ENCODE data around the gene PTPRN2.

The PTPRN2 gene

DNA sequence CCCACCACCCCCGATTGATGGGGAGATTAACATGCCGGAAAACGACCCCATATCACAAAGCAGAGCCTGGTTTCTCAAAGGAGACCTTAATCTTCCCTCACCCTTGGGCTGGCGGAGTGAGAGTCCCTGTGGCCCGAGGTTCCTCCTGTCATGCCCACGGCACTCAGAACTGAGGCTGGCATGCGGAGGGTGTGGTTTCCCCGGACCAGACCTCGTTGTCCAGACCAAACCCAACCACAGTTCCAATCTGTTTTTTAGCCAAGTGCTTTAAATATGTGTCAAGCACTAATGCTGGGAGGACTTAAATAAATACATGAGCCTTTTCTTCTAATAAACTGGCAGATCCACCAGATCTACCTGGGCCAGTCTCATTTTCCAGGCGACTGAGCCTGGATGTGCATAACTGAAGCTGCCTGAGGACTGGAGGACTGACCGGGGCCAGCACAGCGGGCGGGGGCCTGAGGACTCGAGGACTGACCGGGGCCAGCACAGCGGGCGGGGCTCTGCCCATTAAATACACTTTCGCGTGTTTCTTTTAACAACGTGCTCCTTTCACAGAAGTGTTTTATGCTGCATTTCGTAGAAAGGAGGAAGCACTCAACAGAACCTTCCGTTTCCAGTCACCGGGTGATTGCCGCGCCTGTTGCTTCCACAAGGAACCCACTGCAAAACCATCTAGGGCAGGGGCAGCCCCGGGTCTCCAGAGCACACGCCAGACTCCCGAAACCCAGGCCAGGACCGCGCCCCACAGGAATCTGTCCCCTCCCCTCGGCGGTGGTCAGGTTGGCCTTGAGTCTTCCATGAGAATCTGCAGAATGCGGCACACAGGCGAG, 334.6 kb downstream of the PTPRN2 start:
- H3K36me3 ChIP-seq (ENCODE audit: control insufficient read depth, insufficient read depth, low read length): no peaks in the 10 kb centered on the region
- no peaks in the 10 kb centered on the region for H3K4me1 ChIP-seq (ENCODE audit: control insufficient read depth, insufficient read depth, low read length)
- H3K27me3 ChIP-seq (ENCODE audit: control insufficient read depth, insufficient read depth, low read length): no peaks in the 10 kb centered on the region
- no peak overlapping the region for H3K4me3 ChIP-seq (ENCODE audit: low read length)
- no peak overlapping the region for H3K9ac ChIP-seq (ENCODE audit: low read length)
- no peak overlapping the region for H3K27ac ChIP-seq (ENCODE audit: low read depth, low read length)

DNA sequence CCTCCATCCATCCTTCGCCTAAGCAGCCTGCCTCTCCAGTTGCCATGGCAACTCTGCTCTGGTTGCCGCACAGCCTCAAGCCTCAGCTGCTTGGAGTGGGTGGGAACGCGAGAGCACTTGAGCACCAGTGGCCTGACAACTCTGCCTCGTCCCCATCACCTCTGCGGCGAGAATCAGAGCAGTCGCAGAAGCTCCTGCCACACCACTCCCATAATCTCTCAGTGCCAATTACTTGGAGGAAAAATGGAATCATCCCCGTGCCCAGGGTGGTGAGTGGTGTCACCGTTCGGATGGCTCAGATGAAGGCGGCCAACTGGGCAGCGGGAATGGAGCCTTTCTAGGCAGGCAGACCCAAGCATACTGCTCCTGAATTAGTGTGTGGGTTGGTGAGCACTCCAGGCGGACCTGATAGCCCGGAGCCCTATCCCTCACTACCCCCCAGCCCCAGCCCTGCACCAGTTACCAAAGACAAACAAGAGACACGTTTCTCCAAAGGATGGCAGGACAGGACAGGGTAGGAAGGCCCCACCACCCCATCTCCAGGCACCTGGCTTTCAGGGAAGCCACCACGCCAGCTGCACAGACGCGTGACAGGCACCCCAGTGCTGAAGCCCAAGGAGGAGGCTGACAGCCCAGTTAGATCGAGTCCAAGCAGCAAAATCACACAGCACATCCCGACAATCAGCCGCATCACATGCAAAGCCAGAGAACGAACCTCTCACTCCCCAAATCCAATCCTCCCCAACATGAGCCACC, 335.4 kb downstream of the PTPRN2 start:
- Histone ChIP-seq H3K9ac (ENCODE audit: low read length) (no peak overlapping the region), H3K27me3 (ENCODE audit: control insufficient read depth, insufficient read depth, low read length) (no peaks in the 10 kb centered on the region), H3K36me3 (ENCODE audit: control insufficient read depth, insufficient read depth, low read length) (no peaks in the 10 kb centered on the region), H3K27ac (ENCODE audit: low read depth, low read length) (no peak overlapping the region), H3K4me3 (ENCODE audit: low read length) (no peak overlapping the region), H3K4me1 (ENCODE audit: control insufficient read depth, insufficient read depth, low read length) (no peaks in the 10 kb centered on the region)

DNA sequence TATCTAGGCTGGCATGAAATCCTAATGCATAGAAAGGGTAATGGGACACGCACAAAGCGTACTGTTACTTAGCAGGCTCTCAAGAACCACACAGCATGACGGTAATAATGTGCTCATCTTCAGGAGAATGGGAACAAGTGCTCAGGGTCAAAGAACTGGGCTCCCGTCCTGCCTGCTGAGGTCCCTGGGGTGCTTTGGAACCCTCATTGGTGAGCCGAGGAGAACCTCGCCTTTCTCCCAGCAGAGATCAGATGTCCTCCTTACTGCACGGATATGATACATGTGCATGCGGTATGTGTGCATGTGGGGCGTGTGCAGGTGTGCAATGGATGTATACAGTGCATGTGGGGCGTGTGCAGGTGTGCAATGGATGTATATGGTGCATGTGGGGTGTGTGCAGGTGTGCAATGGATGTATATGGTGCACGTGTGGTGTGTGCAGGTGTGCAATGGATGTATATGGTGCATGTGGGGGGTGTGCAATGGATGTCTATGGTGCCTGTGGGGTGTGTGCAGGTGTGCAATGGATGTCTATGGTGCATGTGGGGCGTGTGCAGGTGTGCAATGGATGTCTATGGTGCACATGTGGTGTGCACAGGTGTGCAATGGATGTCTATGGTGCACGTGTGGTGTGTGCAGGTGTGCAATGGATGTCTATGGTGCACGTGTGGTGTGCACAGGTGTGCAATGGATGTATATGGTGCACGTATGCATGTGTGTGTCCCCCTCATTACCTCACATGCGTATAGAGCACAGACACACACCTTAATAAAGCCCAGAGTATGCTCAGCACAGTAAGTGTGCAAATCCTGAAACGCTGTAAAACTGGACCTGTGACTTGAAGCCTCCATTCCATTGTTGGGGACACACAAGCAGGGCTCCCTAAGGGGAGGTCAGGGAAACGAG, 336.3 kb downstream of the PTPRN2 start:
- Histone ChIP-seq H3K9ac (ENCODE audit: low read length) (no peak overlapping the region), H3K27ac (ENCODE audit: low read depth, low read length) (no peak overlapping the region)

DNA sequence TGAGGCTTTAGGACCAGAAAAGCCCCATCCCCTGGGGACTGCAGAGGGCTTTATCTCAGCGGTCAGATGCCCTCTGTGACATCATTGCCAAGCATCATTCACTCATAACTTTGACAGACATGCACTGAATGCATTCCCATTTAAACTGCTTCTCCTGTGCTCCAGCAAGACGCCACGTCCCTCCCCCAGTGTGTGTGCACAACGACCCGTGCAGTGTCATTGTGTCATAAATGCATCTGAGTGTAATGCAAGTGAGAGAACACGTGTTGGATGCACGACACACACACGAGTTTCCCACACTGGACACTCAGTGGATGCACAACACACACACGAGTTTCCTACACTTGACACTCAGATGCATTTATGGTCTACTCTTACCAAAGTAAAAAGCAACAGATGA, 337.9 kb downstream of the PTPRN2 start:
- H3K36me3 ChIP-seq (ENCODE audit: control insufficient read depth, insufficient read depth, low read length): no peaks in the 10 kb centered on the region
- no peak overlapping the region for H3K4me3 ChIP-seq (ENCODE audit: low read length)
- H3K27me3 ChIP-seq (ENCODE audit: control insufficient read depth, insufficient read depth, low read length): no peaks in the 10 kb centered on the region
- H3K4me1 ChIP-seq (ENCODE audit: control insufficient read depth, insufficient read depth, low read length): no peaks in the 10 kb centered on the region
- no peak overlapping the region for H3K9ac ChIP-seq (ENCODE audit: low read length)
- H3K27ac ChIP-seq (ENCODE audit: low read depth, low read length): no peak overlapping the region

More for the DNA sequence above, 336.3 kb downstream of the PTPRN2 start:
- Histone ChIP-seq H3K4me1 (ENCODE audit: control insufficient read depth, insufficient read depth, low read length) (no peaks in the 10 kb centered on the region), H3K27me3 (ENCODE audit: control insufficient read depth, insufficient read depth, low read length) (no peaks in the 10 kb centered on the region), H3K36me3 (ENCODE audit: control insufficient read depth, insufficient read depth, low read length) (no peaks in the 10 kb centered on the region), H3K4me3 (ENCODE audit: low read length) (no peak overlapping the region)

DNA sequence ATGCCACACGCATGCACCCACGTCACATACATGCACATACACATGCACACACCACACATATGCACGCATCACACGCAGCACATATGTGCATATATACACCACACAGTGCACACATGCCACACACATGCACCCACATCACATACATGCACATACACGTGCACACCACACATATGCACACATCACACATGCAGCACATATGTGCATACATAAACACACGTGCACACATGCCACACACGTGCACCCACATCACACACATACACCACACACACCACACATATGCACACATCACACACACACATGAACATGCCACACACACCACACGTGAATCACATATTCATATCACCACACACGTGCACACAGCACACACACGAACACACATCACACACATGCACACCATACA, 338.8 kb downstream of the PTPRN2 start:
- Histone ChIP-seq H3K27me3 (ENCODE audit: control insufficient read depth, insufficient read depth, low read length) (no peaks in the 10 kb centered on the region), H3K4me3 (ENCODE audit: low read length) (no peak overlapping the region), H3K27ac (ENCODE audit: low read depth, low read length) (no peak overlapping the region), H3K9ac (ENCODE audit: low read length) (no peak overlapping the region), H3K4me1 (ENCODE audit: control insufficient read depth, insufficient read depth, low read length) (no peaks in the 10 kb centered on the region), H3K36me3 (ENCODE audit: control insufficient read depth, insufficient read depth, low read length) (no peaks in the 10 kb centered on the region)

DNA sequence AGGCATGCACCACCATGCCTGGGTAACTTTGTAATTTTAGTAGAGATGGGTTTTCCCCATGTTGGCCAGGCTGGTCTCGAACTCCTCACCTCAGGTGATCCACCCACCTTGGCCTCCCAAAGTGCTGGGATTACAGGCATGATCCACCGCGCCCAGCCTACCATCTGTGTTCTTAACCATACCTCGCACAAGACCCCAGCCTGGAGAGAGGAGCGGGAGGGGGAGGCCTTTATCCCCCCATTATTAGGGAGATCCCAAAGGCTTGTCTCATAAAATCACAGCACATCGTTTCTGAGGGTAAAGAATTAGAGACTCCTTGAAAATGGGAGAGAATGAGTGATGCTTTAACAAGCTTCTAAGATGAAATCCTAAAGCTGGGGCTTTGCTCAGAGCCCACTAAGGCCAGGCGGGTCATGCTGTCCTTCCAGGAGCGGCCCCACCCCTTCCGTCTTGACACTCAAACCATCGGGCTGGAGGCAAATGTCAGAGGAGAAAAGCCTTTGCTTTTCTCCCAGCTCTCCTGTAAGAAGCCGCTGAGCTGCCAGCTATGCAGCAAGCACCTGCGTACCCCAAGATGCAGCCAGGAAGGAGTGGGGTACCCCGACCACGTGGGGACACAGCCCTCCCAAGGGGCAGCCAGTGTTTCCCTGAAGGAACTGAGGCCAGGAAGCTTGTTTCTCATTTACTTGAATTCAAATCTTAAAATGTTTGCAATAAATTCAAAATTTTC, 339.7 kb downstream of the PTPRN2 start:
- Histone ChIP-seq H3K27ac (ENCODE audit: low read depth, low read length) (no peak overlapping the region), H3K4me3 (ENCODE audit: low read length) (no peak overlapping the region), H3K27me3 (ENCODE audit: control insufficient read depth, insufficient read depth, low read length) (no peaks in the 10 kb centered on the region), H3K36me3 (ENCODE audit: control insufficient read depth, insufficient read depth, low read length) (no peaks in the 10 kb centered on the region), H3K9ac (ENCODE audit: low read length) (no peak overlapping the region), H3K4me1 (ENCODE audit: control insufficient read depth, insufficient read depth, low read length) (no peaks in the 10 kb centered on the region)

DNA sequence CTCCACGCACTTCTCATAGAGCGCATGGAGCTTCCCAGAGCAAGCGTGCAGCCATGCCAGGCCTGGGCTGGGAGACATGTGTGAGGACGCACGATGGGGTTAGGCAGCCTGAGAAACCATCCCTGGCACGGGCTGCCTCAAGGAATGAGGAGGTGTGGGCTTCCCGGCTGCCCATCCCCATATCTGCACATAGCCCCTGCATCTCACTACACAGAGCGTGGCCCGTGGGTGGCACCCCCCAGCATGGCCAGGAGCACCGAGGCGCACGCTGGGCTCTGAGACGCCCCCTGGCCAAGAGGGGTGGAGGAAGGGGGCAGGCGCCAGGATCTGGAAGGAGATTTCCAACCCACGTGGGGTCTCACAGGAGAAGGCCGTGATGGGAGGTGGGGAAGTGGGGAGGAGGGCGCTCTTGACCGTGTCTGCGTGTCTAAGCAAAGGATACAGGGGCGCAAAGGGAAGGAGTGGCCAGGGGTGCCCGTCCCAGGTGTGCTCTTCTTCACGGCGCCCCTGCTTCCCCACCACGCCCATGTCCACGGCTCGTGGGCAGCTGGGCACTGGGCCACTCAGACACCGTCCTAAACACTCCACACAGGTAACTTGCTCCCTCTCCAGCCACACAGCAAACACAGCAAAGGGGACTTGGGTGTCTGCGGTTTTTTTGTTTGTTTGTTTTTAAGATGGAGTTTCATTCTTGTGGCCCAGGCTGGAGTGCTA, 340.5 kb downstream of the PTPRN2 start:
- no peaks in the 10 kb centered on the region for H3K36me3 ChIP-seq (ENCODE audit: control insufficient read depth, insufficient read depth, low read length)

DNA sequence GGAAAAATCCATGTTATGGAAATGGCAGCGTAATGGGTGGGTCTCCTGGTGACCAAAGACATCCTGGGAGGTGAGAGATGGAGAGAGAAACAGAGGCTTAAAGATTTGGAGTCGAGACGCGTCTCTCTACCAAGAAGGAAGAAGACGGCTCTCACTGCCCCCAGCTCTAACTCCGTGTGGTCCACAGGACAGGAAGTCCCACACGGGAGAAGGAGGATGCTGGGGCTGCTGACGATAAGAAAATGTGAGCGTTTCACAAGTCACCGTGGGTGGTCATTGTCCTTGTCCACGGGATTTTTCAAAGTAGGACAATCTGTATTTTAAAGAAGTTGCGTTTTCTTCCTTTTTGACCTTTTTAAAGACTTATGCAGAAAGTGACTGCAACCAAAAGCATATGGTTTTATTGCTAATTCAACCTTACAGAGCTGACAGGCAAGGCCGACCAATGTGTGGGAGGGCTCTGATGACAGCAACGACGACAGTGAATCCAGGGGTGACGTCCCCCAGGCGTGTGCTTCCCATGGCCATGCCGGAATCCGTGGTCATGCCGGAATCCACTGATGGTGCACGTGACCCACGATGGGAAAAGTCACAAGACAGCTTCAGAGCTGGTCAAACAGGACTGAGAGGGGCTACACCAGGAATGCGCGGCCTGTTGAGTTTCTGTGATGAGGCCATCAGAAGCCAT, 341.2 kb downstream of the PTPRN2 start:
- H3K27ac ChIP-seq (ENCODE audit: low read depth, low read length): no peak overlapping the region
- no peak overlapping the region for H3K4me3 ChIP-seq (ENCODE audit: low read length)
- H3K36me3 ChIP-seq (ENCODE audit: control insufficient read depth, insufficient read depth, low read length): no peaks in the 10 kb centered on the region
- no peaks in the 10 kb centered on the region for H3K4me1 ChIP-seq (ENCODE audit: control insufficient read depth, insufficient read depth, low read length)
- no peaks in the 10 kb centered on the region for H3K27me3 ChIP-seq (ENCODE audit: control insufficient read depth, insufficient read depth, low read length)
- H3K9ac ChIP-seq (ENCODE audit: low read length): no peak overlapping the region

More for the DNA sequence above, 340.5 kb downstream of the PTPRN2 start:
- H3K9ac ChIP-seq (ENCODE audit: low read length): no peak overlapping the region
- no peaks in the 10 kb centered on the region for H3K27me3 ChIP-seq (ENCODE audit: control insufficient read depth, insufficient read depth, low read length)
- H3K27ac ChIP-seq (ENCODE audit: low read depth, low read length): no peak overlapping the region
- H3K4me1 ChIP-seq (ENCODE audit: control insufficient read depth, insufficient read depth, low read length): no peaks in the 10 kb centered on the region
- H3K4me3 ChIP-seq (ENCODE audit: low read length): no peak overlapping the region

DNA sequence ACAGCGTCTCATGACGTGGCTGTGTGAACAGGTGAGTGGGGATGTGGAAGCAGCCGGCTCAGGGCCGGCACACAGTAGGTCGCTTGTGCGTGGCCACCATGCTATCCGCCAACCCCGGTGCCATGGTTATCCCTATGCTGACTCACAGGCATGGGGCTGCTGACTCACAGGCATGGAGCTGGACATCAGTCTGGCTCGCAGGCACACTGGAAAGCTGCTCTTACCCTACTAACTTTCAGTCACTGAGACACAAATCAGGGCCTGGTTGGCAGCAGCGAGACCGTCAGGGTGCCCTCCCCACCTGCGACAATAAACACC, 341.9 kb downstream of the PTPRN2 start:
- Histone ChIP-seq H3K36me3 (ENCODE audit: control insufficient read depth, insufficient read depth, low read length) (no peaks in the 10 kb centered on the region), H3K4me1 (ENCODE audit: control insufficient read depth, insufficient read depth, low read length) (no peaks in the 10 kb centered on the region), H3K27me3 (ENCODE audit: control insufficient read depth, insufficient read depth, low read length) (no peaks in the 10 kb centered on the region), H3K9ac (ENCODE audit: low read length) (no peak overlapping the region), H3K4me3 (ENCODE audit: low read length) (no peak overlapping the region), H3K27ac (ENCODE audit: low read depth, low read length) (no peak overlapping the region)

DNA sequence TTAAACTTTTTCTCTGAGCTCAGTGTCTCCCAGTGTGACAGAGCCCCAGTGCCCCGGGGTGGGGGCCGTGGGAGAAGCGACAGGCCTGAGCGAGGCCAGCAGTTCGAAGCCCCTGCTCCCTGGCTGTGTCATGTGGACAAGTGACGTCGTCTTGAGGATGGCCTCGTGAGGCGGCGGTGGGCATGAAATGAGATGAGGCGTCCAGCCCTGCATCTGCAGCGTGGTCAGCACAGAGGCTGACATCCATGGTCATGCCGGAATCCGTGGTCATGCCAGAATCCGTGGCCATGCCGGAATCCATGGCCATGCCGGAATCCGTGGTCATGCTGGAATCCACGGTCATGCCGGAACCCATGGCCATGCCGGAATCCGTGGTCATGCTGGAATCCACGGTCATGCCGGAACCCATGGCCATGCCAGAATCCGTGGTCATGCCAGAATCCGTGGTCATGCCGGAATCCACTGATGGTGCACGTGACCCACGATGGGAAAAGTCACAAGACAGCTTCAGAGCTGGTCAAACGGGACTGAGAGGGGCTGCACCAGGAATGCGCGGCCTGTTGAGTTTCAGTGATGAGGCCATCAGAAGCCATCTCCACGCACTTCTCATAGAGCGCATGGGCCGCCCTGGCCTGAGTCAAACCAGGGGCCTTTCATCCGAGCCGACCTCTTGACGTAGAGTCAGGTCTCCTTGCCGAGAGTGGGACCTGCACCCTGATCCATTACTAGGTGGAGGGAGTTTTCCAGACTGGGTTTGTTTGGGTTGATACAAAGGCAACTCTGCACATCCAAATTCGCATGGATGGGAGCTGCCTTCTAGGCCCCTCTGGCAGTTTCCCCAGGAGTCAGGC, 342.5 kb downstream of the PTPRN2 start:
- Histone ChIP-seq H3K36me3 (ENCODE audit: control insufficient read depth, insufficient read depth, low read length) (no peaks in the 10 kb centered on the region), H3K4me1 (ENCODE audit: control insufficient read depth, insufficient read depth, low read length) (no peaks in the 10 kb centered on the region), H3K4me3 (ENCODE audit: low read length) (no peak overlapping the region), H3K9ac (ENCODE audit: low read length) (no peak overlapping the region), H3K27ac (ENCODE audit: low read depth, low read length) (no peak overlapping the region), H3K27me3 (ENCODE audit: control insufficient read depth, insufficient read depth, low read length) (no peaks in the 10 kb centered on the region)
